Right lobe of liver (tissue), 6 donors: ENCODE data around the gene NUB1. TPM values are rescaled to one million over a fixed set of nuclear protein-coding genes. Genes with fewer than 3 reads are reported as not detected.
A peak's percentile ranks its signal among the peaks of the same experiment; 100 is the strongest.

Experiments used
- ATAC-seq, 4 donors: fragments of 200-7000 bp; cut with Tn5 transposase; one replicate each; pipeline ENCODE4 v1.9.1; 2020; ENCODE audit warnings: mild to moderate bottlenecking in 4 of 4, moderate library complexity in 4 of 4
- DNase-seq, 3 donors: peaks; one replicate each; pipeline ENCODE4 v3.0.0-alpha.2; 2020
- H3K27ac ChIP-seq, 3 donors: fragments of 200-600 bp; one replicate each; pipeline ENCODE4 v1.8.0; 2022
- H3K27me3 ChIP-seq, 2 donors: fragments of 200-600 bp; one replicate each; pipeline ENCODE4 v1.8.0; 2022
- H3K36me3 ChIP-seq, 4 donors: fragments of 200-600 bp; sonication (generic) in 1 of 4; one replicate each; pipeline versions ENCODE4 v1.5.1 to v1.8.0; 2017 to 2022; ENCODE audit warnings: control low read depth in 1 of 4
- H3K4me1 ChIP-seq, 4 donors: fragments of 200-600 bp; sonication (generic) in 1 of 4; one replicate each; pipeline versions ENCODE4 v1.5.1 to v1.8.0; 2017 to 2022; ENCODE audit warnings: control low read depth in 1 of 4
- H3K4me3 ChIP-seq, 3 donors: fragments of 200-600 bp; one replicate each; pipeline ENCODE4 v1.8.0; 2022
- H3K9me3 ChIP-seq, 4 donors: fragments of 200-600 bp; sonication (generic) in 1 of 4; one replicate each; pipeline versions ENCODE4 v1.5.1 to v1.8.0; 2017 to 2022; ENCODE audit warnings: control low read depth in 1 of 4
- POLR2A ChIP-seq: fragments of 450-650 bp; IDR thresholded peaks from one replicate; pipeline ENCODE4 v1.6.1; 2017; ENCODE audit warnings: antibody characterized with exemption, mild to moderate bottlenecking
- whole genome bisulfite sequencing: methylation state at CpG from one replicate; pipeline ENCODE4 v1.1.6; 2018; ENCODE audit warnings: low coverage, low lambda C conversion rate; ENCODE audit not compliant: insufficient coverage; ENCODE audit errors: missing lambda C conversion rate; 5-methylcytosine and 5-hydroxymethylcytosine counted together
- intact Hi-C, 2 donors: fragments of 100-400 bp; cut with DNase I; formaldehyde crosslinking; loops; one replicate each; pipeline versions ENCODE4 v1.11.2 to v1.14.1; 2022
- total RNA-seq, 6 experiments: library from RNA; depleted of rRNA in 2 of 6; stranded (reverse); fragments of >200 nt in 2 of 6; fragmentation: NEBNext Ultra II Directional in 3 of 6; extraction: Animal tissue kit (Norgen Biotek cat#: 25700) in 3 of 6; gene quantifications; one replicate each; pipeline versions ENCODE4 v1.1.0 to v1.2.4, GENCODE V29; 2016 to 2023
- TF ChIP-seq, protein P1 (sequence below), 4 donors: fragments of 200-600 bp in 3 of 4; fragments of 450-650 bp in 1 of 4; IDR thresholded peaks; one replicate each; pipeline versions ENCODE4 v1.5.1 to v1.8.0; 2016 to 2022; ENCODE audit warnings: antibody characterized with exemption in 4 of 4, mild to moderate bottlenecking in 2 of 4
- donor health status: DM: no; HTN: yes; CAD: no.
- donor health status: DM: no; HTN: no; CAD: no.
- donor health status: DM: no; HTN: no; CAD: no.
- donor health status: DM: no; HTN: yes; CAD: no.
- donor health status: DM: no; HTN: yes; CAD: no.

Gene NUB1
- total RNA-seq, 6 experiments from 2014 or later = 21.1 to 31.3 (median 26.2) TPM

DNA sequence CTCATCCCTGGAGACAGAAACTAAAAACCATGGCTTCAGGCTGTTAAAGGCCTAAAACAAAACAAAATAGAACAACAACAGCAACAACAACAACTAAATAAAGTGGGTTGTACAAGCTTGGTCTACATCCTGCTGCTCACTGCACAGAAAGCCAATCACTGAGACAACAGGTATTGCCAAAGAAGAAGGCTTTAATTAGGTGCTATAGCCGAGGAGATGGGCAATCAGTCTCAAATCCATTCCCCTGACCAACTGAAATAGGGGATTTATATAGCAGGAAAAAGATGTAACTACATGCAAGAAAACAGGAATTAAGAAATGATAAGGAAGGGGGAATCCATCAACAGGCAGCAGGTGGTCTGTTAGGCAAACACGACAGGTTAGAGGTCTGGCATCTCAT lies 22.4 kb upstream of the NUB1 start:
- Histone ChIP-seq H3K4me3 (no peak overlapping the region), H3K27ac (no peak overlapping the region), H3K9me3 (no peaks in the 10 kb centered on the region), H3K4me1 (no peaks in the 10 kb centered on the region), H3K27me3 (no peaks in the 10 kb centered on the region), H3K36me3 (no peaks in the 10 kb centered on the region)
- intact Hi-C loops = loop anchor here in 1 of 2 donors (5.0 kb wide), 1 partner anchor 33 kb away; no protein-coding TSS in a partner anchor
- DNase-seq (no peak), ATAC-seq (no peak)
- TF ChIP-seq, protein P1, sequence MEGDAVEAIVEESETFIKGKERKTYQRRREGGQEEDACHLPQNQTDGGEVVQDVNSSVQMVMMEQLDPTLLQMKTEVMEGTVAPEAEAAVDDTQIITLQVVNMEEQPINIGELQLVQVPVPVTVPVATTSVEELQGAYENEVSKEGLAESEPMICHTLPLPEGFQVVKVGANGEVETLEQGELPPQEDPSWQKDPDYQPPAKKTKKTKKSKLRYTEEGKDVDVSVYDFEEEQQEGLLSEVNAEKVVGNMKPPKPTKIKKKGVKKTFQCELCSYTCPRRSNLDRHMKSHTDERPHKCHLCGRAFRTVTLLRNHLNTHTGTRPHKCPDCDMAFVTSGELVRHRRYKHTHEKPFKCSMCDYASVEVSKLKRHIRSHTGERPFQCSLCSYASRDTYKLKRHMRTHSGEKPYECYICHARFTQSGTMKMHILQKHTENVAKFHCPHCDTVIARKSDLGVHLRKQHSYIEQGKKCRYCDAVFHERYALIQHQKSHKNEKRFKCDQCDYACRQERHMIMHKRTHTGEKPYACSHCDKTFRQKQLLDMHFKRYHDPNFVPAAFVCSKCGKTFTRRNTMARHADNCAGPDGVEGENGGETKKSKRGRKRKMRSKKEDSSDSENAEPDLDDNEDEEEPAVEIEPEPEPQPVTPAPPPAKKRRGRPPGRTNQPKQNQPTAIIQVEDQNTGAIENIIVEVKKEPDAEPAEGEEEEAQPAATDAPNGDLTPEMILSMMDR (IDR thresholded peaks at IDR 0.05) = no peak
- TF ChIP-seq POLR2A = no peak
- WGBS = 42% methylated on average over 2 of the region's 2 CpGs

GRCh38 chr7:151320263-151320845 lies 21.3 kb upstream of the NUB1 start:
- no peak overlapping the region for H3K27ac ChIP-seq
- no CpG with 5 or more reads among the region's 5 CpGs for WGBS
- H3K27me3 ChIP-seq = no peaks in the 10 kb centered on the region
- no peaks in the 10 kb centered on the region for H3K9me3 ChIP-seq
- no peaks in the 10 kb centered on the region for H3K36me3 ChIP-seq
- no peak overlapping the region for H3K4me3 ChIP-seq
- DNase-seq (peak in 1 of 3 donors; percentile 29), ATAC-seq (peak in 1 of 4 donors; percentile 19)
- no peak for TF ChIP-seq POLR2A
- TF ChIP-seq, protein P1 (IDR thresholded peaks at IDR 0.05) = no peak
- intact Hi-C loops = no loop called here
- no peaks in the 10 kb centered on the region for H3K4me1 ChIP-seq

- TF ChIP-seq, protein P1 (IDR thresholded peaks at IDR 0.05) = no peak
- TF ChIP-seq POLR2A = no peak
- Histone ChIP-seq H3K36me3 (no peaks in the 10 kb centered on the region), H3K4me3 (no peak overlapping the region), H3K4me1 (no peaks in the 10 kb centered on the region), H3K9me3 (no peaks in the 10 kb centered on the region), H3K27me3 (no peaks in the 10 kb centered on the region), H3K27ac (no peak overlapping the region)
- intact Hi-C loops = no loop called here
- WGBS = no CpG with 5 or more reads among the region's 3 CpGs
- no peak for DNase-seq
- ATAC-seq = no peak
Measured at GRCh38 chr7:151321341-151321740, 20.3 kb upstream of the NUB1 start.

DNA sequence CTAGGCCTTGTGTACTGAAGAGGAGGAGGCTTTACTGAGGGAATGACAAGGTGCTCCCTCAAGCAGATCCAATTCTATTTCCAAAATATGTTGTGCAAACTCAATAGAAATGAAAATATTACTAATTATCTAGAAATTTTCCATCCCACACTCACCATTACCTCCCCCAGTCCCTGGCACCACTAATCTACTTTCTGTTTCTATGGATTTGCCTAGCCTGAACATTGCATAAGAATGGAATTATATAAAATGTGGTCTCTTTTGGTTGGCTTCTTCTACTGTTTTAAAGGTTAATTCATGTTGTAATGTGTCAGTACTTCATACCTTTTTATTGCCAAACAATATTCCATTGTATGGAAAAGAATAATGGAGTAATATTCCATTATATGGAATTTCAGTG lies 18.7 kb upstream of the NUB1 start:
- ATAC-seq = no peak
- Histone ChIP-seq H3K4me1 (no peaks in the 10 kb centered on the region), H3K27me3 (no peaks in the 10 kb centered on the region), H3K27ac (no peak overlapping the region), H3K9me3 (no peaks in the 10 kb centered on the region), H3K4me3 (no peak overlapping the region), H3K36me3 (no peaks in the 10 kb centered on the region)
- DNase-seq = no peak
- intact Hi-C loops = no loop called here
- TF ChIP-seq POLR2A = no peak
- TF ChIP-seq, protein P1 (IDR thresholded peaks at IDR 0.05) = no peak

- H3K36me3 ChIP-seq = no peaks in the 10 kb centered on the region
- no peaks in the 10 kb centered on the region for H3K4me1 ChIP-seq
- TF ChIP-seq POLR2A = no peak
- TF ChIP-seq, protein P1 (IDR thresholded peaks at IDR 0.05) = no peak
- no peaks in the 10 kb centered on the region for H3K27me3 ChIP-seq
- ATAC-seq (peak in 2 of 4 donors; percentile 59 to 79), DNase-seq (peak in 1 of 3 donors; percentile 3)
- H3K9me3 ChIP-seq = no peaks in the 10 kb centered on the region
- no peak overlapping the region for H3K4me3 ChIP-seq
- H3K27ac ChIP-seq = peak overlapping the region in 1 of 3 donors; percentile 24
- intact Hi-C loops = no loop called here
- WGBS = 24% methylated on average over 2 of the region's 2 CpGs
Measured at GRCh38 chr7:151327022-151327421, 14.6 kb upstream of the NUB1 start.
